Activated CD4-positive, CD25-positive, alpha-beta regulatory T cell treated with anti-CD3 and anti-CD28 coated beads, Interleukin-2, amount 50 U/mL, for 72 hours (primary cell): ENCODE data around the gene FA2H.
"Not testable (repeated sequence)": the region's sequence is repeated elsewhere in the genome, so short reads cannot be mapped to it uniquely, and the experiment has no call there.

ENCODE experiments used
- DNase-seq: peaks from one replicate; pipeline ENCODE4 v3.0.0; 2021

The FA2H gene

DNA sequence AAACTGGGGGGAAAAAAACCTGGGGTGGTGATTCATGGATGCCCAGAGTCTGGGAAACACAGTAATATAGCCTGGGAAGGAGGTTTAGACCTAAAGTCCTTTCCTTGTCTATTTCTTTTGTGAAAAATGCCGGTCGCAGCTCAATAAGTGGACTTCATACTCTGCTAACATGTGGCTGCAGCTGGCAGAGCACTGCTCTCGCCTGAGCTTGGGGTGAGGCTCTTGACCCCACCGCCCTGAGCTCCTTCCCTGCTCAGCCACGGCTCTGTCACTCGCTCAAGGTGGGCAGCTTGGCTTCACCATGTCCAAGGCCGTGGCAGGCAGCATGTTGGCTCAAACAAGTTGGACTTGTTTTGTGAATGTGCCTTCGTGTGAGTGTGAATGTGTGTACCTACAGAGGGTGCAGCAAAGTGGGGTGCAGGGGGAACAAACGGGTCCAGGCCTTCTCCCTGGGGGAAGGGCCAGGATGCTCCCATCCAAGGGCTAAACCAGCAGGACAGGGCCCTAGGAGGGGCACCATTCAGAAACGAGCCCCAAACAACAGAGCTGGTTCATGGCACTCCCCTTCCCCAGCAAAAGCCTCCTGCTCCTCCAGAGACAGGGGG, 4.9 kb downstream of the FA2H start:
- no peak for DNase-seq

GRCh38 chr16:74768239-74768638, 6.4 kb downstream of the FA2H start:
- DNase-seq: no peak

DNA sequence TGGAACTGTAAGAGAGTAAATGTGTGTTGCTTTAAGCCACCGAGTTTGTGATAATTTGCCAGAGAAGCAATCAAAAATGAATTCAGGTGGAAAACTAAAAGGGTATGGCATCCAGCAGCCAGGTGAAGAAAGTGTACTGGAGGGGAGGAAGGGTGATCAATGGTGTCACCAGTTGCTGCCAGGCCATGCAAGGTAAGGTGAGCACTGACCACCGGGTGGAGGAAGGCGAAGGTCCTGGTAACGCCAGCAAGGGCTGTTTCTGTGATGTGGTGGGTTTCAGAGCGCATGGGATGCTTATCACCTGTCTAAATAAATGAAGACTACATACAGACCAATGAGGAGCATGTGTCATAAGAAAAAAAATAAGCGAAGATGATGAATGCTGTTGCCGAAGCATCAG, 6.9 kb downstream of the FA2H start:
- DNase-seq: no peak

- DNase-seq: no peak
Measured at GRCh38 chr16:74766729-74767128, 7.9 kb downstream of the FA2H start.

DNA sequence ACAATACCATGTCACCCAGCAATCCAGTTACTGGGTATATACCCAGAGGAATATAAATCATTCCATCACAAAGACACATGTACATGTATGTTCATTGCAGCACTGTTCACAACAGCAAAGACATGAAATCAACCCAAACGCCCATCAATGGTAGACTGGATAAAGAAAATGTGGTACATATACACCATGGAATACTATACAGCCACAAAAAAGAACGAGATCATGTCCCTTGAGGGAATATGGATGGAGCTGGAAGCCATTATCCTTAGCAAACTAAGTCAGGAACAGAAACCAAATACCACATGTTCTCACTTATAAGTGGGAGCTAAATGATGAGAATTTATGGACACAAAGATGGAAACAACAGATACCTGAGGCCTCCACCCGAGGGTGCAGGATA, 10.4 kb downstream of the FA2H start:
- not testable (repeated sequence) for DNase-seq

DNA sequence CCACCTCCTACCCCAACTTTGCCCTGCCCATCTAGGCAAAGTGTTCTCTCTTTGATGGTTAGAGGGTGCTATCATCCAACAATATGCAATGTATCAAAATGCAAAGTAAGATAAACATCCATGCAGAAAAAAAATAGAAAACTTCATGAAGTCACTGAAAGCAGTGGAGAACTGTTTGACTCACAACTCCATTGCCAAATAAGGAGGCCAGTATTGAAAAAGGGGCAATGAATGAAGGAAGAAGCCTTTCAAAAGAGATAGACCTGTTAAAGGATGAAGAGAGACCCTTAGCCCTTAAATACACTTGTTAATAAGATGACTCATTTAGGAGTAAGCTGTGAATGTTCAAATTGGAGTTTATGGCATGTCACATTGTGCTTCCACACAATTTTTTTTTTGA, 13.0 kb downstream of the FA2H start:
- no peak for DNase-seq

DNA sequence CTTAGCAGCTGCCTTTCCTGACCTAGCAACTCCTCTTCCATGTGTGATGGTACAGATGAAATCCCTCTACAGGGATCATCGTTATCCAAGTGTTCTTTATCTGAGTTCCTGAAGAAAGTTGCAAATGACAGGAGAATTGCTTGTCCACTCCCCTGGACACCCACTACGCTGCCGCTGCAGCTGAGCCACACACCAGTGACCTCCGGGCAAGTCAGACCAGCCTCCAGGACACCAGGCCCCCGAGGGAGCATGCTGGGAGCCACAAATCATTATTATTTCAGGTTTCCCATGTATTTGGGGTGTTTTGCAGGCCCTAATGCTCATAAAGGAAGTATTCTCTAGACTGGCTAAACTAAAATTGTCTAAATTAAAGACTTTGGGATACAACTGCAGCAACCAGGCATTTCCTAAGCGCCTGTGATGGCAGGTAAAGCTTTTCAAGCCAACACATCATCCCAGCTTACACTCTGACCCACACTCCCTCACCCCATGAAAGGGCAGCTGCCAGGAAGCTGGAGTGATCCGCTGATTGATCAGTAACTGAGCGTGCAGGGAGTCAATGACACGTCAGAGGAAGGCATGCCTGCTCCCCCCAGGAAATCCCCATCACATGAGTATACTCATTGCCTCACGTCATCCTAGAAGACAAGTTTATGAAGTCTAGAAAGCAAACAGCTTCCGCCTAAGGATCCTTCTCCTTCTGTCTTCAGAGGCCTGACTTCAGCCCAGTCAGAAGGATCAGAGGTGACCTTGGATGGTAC, 14.4 kb downstream of the FA2H start:
- no peak for DNase-seq

- DNase-seq: no peak
Measured at GRCh38 chr16:74759564-74759963, 15.1 kb downstream of the FA2H start.

- DNase-seq: no peak
Measured at GRCh38 chr16:74758801-74759200, 15.8 kb downstream of the FA2H start.

GRCh38 chr16:74757349-74757748, 17.3 kb downstream of the FA2H start:
- no peak for DNase-seq

- DNase-seq: no peak
Measured at GRCh38 chr16:74756203-74756602, 18.4 kb downstream of the FA2H start.

DNA sequence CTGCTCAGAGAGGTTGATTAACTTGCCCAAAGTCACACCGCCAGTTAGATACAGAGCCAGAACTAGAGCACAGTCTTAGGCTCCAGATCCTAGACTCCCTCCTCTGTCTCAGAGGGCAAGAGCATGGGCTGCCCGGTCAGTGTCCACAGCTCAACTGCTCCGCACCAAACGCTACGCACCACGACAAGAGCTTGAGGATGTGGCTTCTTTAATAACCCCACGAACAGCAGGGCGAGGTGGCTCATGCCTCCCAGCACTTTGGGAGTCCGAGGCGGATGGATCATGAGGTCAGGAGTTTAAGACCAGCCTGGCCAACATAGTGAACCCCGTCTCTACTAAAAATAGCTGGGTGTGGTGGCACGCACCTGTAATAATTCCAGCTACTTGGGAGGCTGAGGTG, 21.4 kb downstream of the FA2H start:
- DNase-seq: no peak

DNA sequence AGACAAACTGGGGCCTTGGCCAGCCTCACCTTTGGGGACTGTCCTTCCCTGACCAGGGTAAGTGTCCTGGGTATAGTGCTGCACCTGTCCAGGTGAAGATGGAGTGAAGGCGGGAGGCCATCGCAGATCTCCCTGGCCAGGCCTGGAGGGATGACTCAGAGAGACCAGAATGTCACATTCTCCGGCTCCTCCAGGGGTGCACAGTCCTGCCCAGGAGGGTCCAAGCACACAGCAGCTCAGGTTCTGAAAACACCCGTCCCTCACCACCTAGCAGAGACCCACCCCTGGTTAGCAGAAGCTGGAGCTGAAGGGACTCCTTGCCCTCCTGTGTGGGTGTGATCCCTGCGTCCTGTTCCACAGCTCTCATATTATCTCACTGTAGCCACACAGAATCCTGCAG, 21.9 kb downstream of the FA2H start:
- DNase-seq: no peak

DNA sequence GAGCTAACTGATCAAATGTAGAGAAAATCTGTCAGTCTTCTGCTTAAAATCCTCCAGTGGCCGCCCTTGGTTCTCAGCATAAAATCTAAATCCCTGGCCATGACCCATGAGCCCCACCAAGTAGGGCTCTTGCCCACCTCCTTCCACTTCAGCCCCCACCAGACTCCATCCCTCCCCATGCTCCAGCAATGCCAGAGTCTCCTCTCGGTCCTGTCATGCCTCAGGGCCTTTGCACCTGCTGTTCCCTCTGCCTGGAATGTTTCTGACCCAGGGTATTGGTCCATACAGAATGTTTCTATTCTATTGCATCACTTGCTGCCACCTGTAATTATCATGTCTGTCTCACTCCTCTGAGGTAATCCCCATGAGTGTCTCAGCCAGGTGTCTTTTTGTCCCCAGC, 22.4 kb downstream of the FA2H start:
- DNase-seq: no peak

DNA sequence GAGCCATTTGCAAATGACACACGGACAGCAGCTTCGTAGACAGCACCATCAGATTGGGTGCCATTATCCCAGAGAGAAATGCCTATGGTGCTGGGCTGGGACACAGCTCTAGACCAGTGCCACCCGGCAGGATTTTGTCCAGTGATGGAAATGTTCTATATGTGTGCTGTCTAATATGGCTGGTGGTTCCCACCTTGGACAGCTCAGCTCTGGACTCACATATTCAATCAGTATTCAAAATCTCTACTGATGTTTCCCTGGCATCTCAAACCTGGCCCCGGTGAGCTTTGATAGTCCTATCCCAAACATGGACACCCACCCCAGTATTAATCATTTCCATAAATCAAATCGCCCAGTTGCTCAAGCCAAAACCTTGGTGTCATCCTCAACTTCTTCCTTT, 23.0 kb downstream of the FA2H start:
- DNase-seq: no peak

DNA sequence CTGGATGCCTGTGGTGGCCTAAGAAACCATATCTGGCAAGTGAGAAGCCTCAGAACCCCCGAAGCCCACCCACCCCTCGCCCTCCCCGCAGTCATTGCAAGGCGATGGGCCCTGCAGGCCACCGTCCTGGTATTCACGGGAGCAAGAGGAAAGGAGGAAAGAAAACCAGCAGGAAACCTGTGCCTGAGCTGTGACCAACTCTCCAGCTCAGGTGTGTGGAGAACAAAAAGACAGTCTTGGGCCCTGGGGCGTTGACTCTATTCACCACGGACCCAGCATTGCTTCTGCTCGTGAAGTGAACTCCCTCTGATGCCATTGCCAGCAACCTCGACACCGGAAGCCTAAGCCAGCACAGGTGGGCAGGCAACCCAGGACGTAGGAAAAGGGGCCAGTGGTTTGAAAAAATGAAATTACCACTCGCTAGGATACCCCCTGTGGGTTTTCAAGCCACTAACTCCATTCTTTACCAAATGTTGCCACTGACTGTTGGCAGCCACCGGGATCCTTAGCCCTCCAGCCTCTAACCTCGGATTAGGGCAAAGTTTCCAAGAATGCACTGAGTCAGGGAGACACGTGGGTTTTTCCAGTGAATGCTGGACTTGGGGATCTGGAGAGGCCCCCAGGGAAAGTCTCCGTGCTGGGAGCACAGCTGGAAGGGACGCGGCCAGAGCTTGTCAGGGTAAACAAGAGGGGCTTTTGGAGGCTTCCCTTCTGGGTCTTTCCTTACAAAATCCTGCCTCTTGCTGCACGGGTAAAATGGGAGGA, 25.1 kb downstream of the FA2H start:
- no peak for DNase-seq

DNA sequence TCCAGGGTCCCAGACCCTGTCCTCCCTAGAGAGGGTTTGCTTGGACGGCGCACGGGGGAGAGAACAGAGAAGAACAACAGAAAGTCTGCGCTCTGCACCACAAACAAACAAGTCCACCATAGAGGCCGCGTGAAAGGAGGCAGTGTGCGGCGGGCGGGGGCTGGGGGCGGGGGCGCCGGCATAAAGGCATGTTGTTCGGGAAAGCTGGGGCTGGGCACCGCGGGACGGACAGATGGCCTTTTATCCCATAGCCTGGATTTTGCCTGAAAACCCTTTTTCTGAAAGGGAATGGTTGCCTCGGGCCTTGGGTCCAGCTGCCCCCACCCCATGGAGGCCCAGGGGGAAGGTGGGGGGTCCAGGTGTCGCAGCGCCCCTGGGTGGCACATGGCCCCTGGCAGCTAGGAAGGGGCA, 26.0 kb downstream of the FA2H start:
- DNase-seq: no peak

DNA sequence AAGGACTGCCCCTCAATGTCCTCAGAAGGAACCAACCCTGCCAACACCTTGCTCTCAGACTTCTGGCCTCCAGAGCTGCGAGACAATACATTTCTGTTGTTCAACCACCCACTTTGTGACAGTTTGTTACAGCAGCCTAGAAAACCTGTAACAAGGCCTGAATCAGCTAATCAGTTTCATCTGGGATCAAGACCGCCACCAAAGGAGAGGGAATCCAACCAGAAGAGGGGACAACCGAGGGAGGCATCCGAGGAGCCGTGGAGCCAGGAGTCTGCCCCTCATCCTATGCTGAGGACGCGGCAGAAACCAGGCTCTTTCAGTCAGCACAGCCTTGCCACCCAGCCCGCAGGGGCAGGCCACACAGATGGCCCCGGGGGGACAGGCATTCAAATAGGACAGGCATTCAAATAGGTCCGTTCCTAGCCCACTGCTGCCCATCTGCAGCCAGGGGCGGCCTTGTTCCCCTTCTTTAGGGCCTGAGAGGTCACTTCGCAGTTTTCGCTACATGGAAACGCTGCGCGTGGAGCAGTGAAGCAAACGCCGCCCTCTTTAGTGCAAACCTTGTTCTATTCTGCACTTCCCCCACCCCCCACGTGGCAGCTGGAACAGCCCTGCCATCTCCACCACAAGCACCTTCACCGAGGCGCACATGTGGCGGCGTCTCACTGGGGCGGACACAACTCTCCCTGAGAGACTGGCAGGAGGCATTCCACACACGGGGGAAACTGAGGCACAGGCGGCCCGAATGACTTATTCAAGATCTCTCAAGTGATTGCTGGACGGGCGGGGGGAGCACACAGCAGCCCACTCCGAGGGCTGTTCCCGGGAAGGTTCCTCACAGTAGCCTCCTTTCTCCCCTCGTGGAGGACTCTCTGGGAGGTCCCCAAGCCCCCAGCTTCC, 26.7 kb downstream of the FA2H start:
- no peak for DNase-seq

DNA sequence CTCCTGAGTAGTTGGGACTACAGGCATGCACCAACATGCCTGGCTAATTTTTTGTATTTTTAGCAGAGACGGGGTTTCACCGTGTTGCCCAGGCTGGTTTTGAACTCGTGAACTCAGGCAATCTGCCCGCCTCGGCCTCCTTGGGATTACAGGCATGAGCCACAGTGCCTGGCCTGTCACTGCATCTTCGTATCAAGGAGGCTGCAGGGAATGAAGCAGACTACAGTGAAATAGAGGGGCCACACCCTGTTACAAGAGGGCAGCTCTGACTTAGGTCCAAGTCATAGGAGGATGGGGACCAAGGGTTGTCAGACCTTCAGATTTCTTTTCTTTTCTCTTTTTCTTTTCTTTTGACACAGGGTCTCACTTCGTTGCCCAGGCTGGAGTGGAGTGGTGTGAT, 28.7 kb downstream of the FA2H start:
- DNase-seq: no peak

DNA sequence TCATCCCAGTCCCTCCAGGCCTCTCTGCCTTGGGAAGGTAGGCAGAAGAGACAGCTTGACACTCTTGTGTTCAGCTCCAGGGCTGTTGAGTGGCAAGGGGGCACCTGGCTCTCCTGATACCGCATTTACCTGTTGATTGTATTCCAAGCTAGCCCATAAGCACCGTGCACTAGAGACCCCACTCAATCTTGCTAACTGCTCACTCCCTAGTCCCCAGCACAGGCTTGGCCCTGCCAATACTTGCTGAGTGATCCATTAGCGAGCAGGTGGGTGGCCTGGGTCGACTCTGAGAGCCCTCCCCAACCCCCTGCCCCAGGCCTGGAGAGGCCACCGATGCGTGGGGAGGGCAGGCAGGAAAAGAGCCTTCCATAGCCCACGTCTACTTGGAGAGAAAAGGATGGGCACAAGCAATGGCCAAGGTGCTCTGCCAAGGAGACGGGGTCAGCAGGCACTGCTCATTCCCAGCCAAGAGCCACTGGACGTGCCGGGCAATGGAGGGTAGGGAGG, 29.5 kb downstream of the FA2H start:
- no peak for DNase-seq

DNA sequence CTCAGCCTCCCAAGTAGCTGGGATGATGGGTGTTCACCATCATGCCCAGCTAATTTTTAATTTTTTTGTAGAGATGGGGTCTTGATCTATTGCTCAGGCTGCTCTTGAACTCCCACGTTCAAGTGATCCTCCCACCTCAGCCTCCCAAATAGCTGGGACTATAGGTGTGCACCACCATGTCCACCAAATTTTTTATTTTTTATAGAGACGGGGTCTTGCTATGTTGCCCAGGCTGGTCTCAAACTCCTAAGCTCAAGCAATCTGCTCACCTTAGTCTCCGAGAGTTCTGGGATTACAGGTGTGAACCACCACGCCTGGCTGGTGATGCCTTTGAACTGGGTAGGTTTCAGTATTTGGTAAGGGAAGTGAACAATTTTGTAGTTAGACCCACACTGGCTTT, 30.1 kb downstream of the FA2H start:
- no peak for DNase-seq

GRCh38 chr16:74743668-74744299, 30.8 kb downstream of the FA2H start:
- DNase-seq: no peak
